K562 (cell line): ENCODE data around the gene ACP6. TPM values are rescaled to one million over a fixed set of nuclear protein-coding genes. Genes with fewer than 3 reads are reported as not detected.
A peak's percentile ranks its signal among the peaks of the same experiment; 100 is the strongest.

Experiments used
- CHD7 ChIP-seq: fragments of 200-600 bp; sonication (generic); IDR thresholded peaks from one replicate; pipeline ENCODE4 v1.6.1; 2012; ENCODE audit warnings: mild to moderate bottlenecking, low read depth, low read length, inconsistent platforms
- FOXA3 ChIP-seq, 2 experiments: fragments of 450-650 bp in 1 of 2; sonication (generic) in 1 of 2; formaldehyde crosslinking; IDR thresholded peaks in 1 of 2; conservative IDR thresholded peaks in 1 of 2; 2 replicates each; pipeline versions ENCODE4 v1.4.0 to v1.8.0; 2020 to 2022; ENCODE audit warnings: mild to moderate bottlenecking in 2 of 2, missing genetic modification reagents in 1 of 2
- polyA plus RNA-seq, 8 experiments: library from polyadenylated mRNA; depleted of rRNA in 4 of 8; stranded (reverse) in 5 of 8; unstranded in 3 of 8; fragments of >200 nt; fragmentation: Nextera tagmentation in 2 of 8; fragmentation: Illumina TruSeq in 1 of 8; extraction: Ambion mirVana in 2 of 8; extraction: Trizol in 1 of 8; gene quantifications; 2 replicates each; pipeline versions ENCODE4 v1.2.1 to v1.2.3, GENCODE V29; 2011 to 2014; ENCODE audit warnings: inconsistent platforms in 1 of 8, missing spikeins in 1 of 8
- total RNA-seq, 7 experiments: library from RNA; depleted of rRNA in 6 of 7; stranded (reverse); fragments of >200 nt in 6 of 7; fragmentation: Illumina TruSeq in 2 of 7; extraction: Trizol in 2 of 7; gene quantifications; 2 replicates each; pipeline versions ENCODE4 v1.2.1 to v1.2.3, GENCODE V29; 2011 to 2021; ENCODE audit warnings: low replicate concordance in 1 of 7

ACP6 gene
- total and polyA plus RNA-seq, 9 of the 15 experiments (the other 6 are each of a cell fraction or from before 2014, with no cell fraction given), result 0.05 to 1.4 (median 0.49) TPM

DNA sequence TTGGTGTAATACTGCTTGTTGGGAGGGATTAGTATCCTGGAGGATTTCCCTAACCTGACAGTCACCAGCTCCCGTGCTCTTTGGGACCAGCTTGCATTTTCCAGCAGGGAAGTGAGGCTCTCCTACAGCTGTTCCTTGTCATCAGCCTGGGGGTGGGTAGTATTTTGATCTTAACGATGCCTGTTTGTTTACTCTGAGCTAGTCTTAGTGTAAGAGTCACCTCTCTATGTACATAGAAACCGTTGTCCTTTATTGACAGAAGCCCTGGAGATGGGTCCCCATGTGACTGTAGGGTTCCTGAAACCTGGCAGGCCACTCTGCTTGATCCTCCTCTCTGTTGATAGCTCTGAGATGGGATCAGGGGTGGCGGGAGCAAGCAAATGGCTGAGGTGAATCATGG, 58.0 kb downstream of the ACP6 start (continued):
- TF ChIP-seq CHD7 (no peak), FOXA3 (CRISPR knock-in tag; conservative IDR thresholded peaks at IDR 0.05 in 1 of 2, IDR thresholded peaks at IDR 0.05 in 1 of 2) (peak in 1 of 2 experiments; percentile 92; a peak in 2 of 4 replicates)
